ENCODE data around the gene RSPRY1.

GRCh38 chr16:57276596-57276995 is 90.5 kb downstream of the RSPRY1 start:
- TF ChIP-seq, protein P1, sequence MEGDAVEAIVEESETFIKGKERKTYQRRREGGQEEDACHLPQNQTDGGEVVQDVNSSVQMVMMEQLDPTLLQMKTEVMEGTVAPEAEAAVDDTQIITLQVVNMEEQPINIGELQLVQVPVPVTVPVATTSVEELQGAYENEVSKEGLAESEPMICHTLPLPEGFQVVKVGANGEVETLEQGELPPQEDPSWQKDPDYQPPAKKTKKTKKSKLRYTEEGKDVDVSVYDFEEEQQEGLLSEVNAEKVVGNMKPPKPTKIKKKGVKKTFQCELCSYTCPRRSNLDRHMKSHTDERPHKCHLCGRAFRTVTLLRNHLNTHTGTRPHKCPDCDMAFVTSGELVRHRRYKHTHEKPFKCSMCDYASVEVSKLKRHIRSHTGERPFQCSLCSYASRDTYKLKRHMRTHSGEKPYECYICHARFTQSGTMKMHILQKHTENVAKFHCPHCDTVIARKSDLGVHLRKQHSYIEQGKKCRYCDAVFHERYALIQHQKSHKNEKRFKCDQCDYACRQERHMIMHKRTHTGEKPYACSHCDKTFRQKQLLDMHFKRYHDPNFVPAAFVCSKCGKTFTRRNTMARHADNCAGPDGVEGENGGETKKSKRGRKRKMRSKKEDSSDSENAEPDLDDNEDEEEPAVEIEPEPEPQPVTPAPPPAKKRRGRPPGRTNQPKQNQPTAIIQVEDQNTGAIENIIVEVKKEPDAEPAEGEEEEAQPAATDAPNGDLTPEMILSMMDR (IDR thresholded peaks at IDR 0.05) = no peak
- peak in 1 of 2 donors; percentile 75 for TF ChIP-seq POLR2AphosphoS5 (IDR thresholded peaks at IDR 0.05; ENCODE audit: insufficient read depth in 1 of 2, low read depth in 1 of 2)
